Forelimb muscle (tissue), 1 donor: Measurements from ENCODE around the gene ATP1B3. TPM values are rescaled to one million over a fixed set of nuclear protein-coding genes. Genes with fewer than 3 reads are reported as not detected.
"Not testable (repeated sequence)": the region's sequence is repeated elsewhere in the genome, so short reads cannot be mapped to it uniquely, and the experiment has no call there.

ENCODE experiments used
- DNase-seq: peaks from one replicate; pipeline ENCODE4 v3.0.0-alpha.2; 2013; ENCODE audit warnings: low read depth
- polyA plus RNA-seq: library from polyadenylated mRNA; unstranded; fragments of 120-200 nt; gene quantifications from one replicate; pipeline ENCODE4 v1.2.1, GENCODE V29; 2013; ENCODE audit not compliant: insufficient read length

The ATP1B3 gene
- polyA plus RNA-seq, 1 donor, result 92.4 TPM

- no peak for DNase-seq
Observed at GRCh38 chr3:141945726-141946485, 69.5 kb downstream of the ATP1B3 start.

GRCh38 chr3:141949399-141949798 lies 73.0 kb downstream of the ATP1B3 start:
- no peak for DNase-seq

GRCh38 chr3:141949972-141950371 lies 73.5 kb downstream of the ATP1B3 start:
- no peak for DNase-seq

GRCh38 chr3:141950572-141951493 lies 74.4 kb downstream of the ATP1B3 start:
- no peak for DNase-seq

- no peak for DNase-seq
Observed at GRCh38 chr3:141952611-141953010, 76.2 kb downstream of the ATP1B3 start.

GRCh38 chr3:141955175-141955574 lies 78.7 kb downstream of the ATP1B3 start:
- DNase-seq, result no peak

GRCh38 chr3:141959589-141960554 lies 83.4 kb downstream of the ATP1B3 start:
- DNase-seq, result no peak

- DNase-seq, result no peak
Observed at GRCh38 chr3:141960731-141961130, 84.3 kb downstream of the ATP1B3 start.

GRCh38 chr3:141963301-141963700 lies 86.9 kb downstream of the ATP1B3 start:
- DNase-seq, result no peak

- DNase-seq, result no peak
Observed at GRCh38 chr3:141965471-141965870, 89.0 kb downstream of the ATP1B3 start.

- no peak for DNase-seq
Observed at GRCh38 chr3:141969711-141970110, 93.3 kb downstream of the ATP1B3 start.

GRCh38 chr3:141971571-141971970 lies 95.1 kb downstream of the ATP1B3 start:
- DNase-seq, result no peak

GRCh38 chr3:141972399-141972798 lies 96.0 kb downstream of the ATP1B3 start:
- no peak for DNase-seq

- DNase-seq, result not testable (repeated sequence)
Observed at GRCh38 chr3:141974777-141975176, 98.3 kb downstream of the ATP1B3 start.

Other genes starting within 250 kb of the ATP1B3 start
- 85.4 TPM for gene RNF7, start 138.3 kb upstream of the ATP1B3 start, polyA plus RNA-seq
- 0.10 TPM for gene GRK7, start 113.2 kb upstream of the ATP1B3 start, polyA plus RNA-seq